ENCODE measurements around the gene SIGLEC11. TPM values are rescaled to one million over a fixed set of nuclear protein-coding genes. Genes with fewer than 3 reads are reported as not detected.
A peak's percentile ranks its signal among the peaks of the same experiment; 100 is the strongest.

Gene SIGLEC11
- total and polyA plus RNA-seq, 9 donors: 0.57 to 1.4 (median 0.90) TPM

DNA sequence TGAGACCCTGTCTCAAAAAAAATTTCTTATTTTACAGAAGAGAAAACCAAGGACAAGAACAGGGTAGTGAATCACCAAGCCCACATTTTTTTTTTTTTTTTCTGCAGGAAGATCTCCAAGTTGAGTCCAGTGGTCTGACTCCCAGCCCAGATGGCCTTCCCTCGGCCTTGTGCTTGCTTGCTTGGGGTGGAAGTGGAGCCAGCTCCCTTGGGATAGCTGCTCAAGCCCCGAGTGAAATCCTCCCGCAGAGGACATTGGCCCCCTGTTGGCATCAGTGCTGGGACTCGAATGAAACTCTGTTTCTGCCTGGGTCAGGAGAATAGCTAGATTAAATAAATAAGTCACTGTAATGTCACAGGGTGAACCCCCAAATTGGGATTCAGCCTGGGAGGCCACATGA is 22.3 kb downstream of the SIGLEC11 start:
- WGBS (ENCODE audit: insufficient coverage): 91% methylated on average over 4 of the region's 4 CpGs
- DNase-seq: no peak
- H3K36me3 ChIP-seq (ENCODE audit: control insufficient read depth, insufficient read depth, low read length): peaks cover 1% of the 10 kb centered on the region
- H3K9me3 ChIP-seq (replicated peaks; ENCODE audit: control insufficient read depth, low read depth, low read length): no peaks in the 10 kb centered on the region
- no peak overlapping the region for H3K27ac ChIP-seq (ENCODE audit: low read length)
- no peaks in the 10 kb centered on the region for H3K27me3 ChIP-seq (ENCODE audit: control insufficient read depth, insufficient read depth, low read length)
- H3K4me3 ChIP-seq (ENCODE audit: low read length): no peak overlapping the region
- H3K4me1 ChIP-seq (ENCODE audit: control insufficient read depth, insufficient read depth, low read length): peaks cover 8% of the 10 kb centered on the region

GRCh38 chr19:49937750-49938381 is 23.1 kb downstream of the SIGLEC11 start:
- 19% methylated on average over 28 of the region's 35 CpGs for WGBS (ENCODE audit: insufficient coverage)
- no peaks in the 10 kb centered on the region for H3K9me3 ChIP-seq (replicated peaks; ENCODE audit: control insufficient read depth, low read depth, low read length)
- H3K36me3 ChIP-seq (ENCODE audit: control insufficient read depth, insufficient read depth, low read length): peaks cover 7% of the 10 kb centered on the region
- DNase-seq: peak; percentile 83
- H3K27ac ChIP-seq (ENCODE audit: low read length): no peak overlapping the region
- peak overlapping the region; percentile 13 for H3K4me3 ChIP-seq (ENCODE audit: low read length)
- peaks cover 8% of the 10 kb centered on the region for H3K4me1 ChIP-seq (ENCODE audit: control insufficient read depth, insufficient read depth, low read length)
- H3K27me3 ChIP-seq (ENCODE audit: control insufficient read depth, insufficient read depth, low read length): no peaks in the 10 kb centered on the region

DNA sequence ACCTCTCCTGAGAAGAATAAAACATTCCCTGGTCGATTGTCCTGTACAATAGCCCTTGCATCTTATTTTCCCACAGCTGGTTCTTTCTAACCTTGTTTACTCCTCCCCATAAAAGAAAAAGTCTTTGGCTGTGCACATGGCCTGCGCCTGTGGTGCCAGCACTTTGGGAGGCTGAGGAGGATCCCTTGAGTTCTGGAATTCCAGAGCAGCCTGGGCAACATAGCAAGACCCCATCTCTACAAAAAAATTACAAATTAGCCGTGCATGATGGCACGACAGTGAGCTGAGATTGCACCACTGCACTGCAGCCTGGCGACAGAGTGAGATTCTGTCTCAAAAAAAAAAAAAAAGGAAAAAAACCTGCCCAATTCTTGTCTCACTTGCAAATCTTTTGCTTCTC is 24.4 kb downstream of the SIGLEC11 start:
- no peaks in the 10 kb centered on the region for H3K9me3 ChIP-seq (replicated peaks; ENCODE audit: control insufficient read depth, low read depth, low read length)
- no peak for DNase-seq
- peaks cover 8% of the 10 kb centered on the region for H3K4me1 ChIP-seq (ENCODE audit: control insufficient read depth, insufficient read depth, low read length)
- no peak overlapping the region for H3K4me3 ChIP-seq (ENCODE audit: low read length)
- H3K27ac ChIP-seq (ENCODE audit: low read length): no peak overlapping the region
- 0% methylated on average over 1 of the region's 5 CpGs for WGBS (ENCODE audit: insufficient coverage)
- no peaks in the 10 kb centered on the region for H3K27me3 ChIP-seq (ENCODE audit: control insufficient read depth, insufficient read depth, low read length)
- H3K36me3 ChIP-seq (ENCODE audit: control insufficient read depth, insufficient read depth, low read length): peaks cover 8% of the 10 kb centered on the region

GRCh38 chr19:49933643-49934042 is 27.3 kb downstream of the SIGLEC11 start:
- H3K9me3 ChIP-seq (replicated peaks; ENCODE audit: control insufficient read depth, low read depth, low read length): no peaks in the 10 kb centered on the region
- peaks cover 18% of the 10 kb centered on the region for H3K36me3 ChIP-seq (ENCODE audit: control insufficient read depth, insufficient read depth, low read length)
- 87% methylated on average over 7 of the region's 8 CpGs for WGBS (ENCODE audit: insufficient coverage)
- peaks cover 14% of the 10 kb centered on the region for H3K4me1 ChIP-seq (ENCODE audit: control insufficient read depth, insufficient read depth, low read length)
- H3K27me3 ChIP-seq (ENCODE audit: control insufficient read depth, insufficient read depth, low read length): no peaks in the 10 kb centered on the region
- no peak for DNase-seq
- H3K4me3 ChIP-seq (ENCODE audit: low read length): no peak overlapping the region
- no peak overlapping the region for H3K27ac ChIP-seq (ENCODE audit: low read length)

GRCh38 chr19:49932731-49933131 is 28.2 kb downstream of the SIGLEC11 start:
- Histone ChIP-seq H3K36me3 (ENCODE audit: control insufficient read depth, insufficient read depth, low read length) (peaks cover 20% of the 10 kb centered on the region), H3K9me3 (replicated peaks; ENCODE audit: control insufficient read depth, low read depth, low read length) (no peaks in the 10 kb centered on the region), H3K4me3 (ENCODE audit: low read length) (no peak overlapping the region), H3K27ac (ENCODE audit: low read length) (no peak overlapping the region), H3K27me3 (ENCODE audit: control insufficient read depth, insufficient read depth, low read length) (no peaks in the 10 kb centered on the region), H3K4me1 (ENCODE audit: control insufficient read depth, insufficient read depth, low read length) (peaks cover 17% of the 10 kb centered on the region)
- DNase-seq: no peak
- 97% methylated on average over 16 of the region's 25 CpGs for WGBS (ENCODE audit: insufficient coverage)

GRCh38 chr19:49932041-49932451 is 28.9 kb downstream of the SIGLEC11 start:
- Histone ChIP-seq H3K27me3 (ENCODE audit: control insufficient read depth, insufficient read depth, low read length) (no peaks in the 10 kb centered on the region), H3K9me3 (replicated peaks; ENCODE audit: control insufficient read depth, low read depth, low read length) (no peaks in the 10 kb centered on the region), H3K4me3 (ENCODE audit: low read length) (no peak overlapping the region), H3K4me1 (ENCODE audit: control insufficient read depth, insufficient read depth, low read length) (peaks cover 20% of the 10 kb centered on the region), H3K36me3 (ENCODE audit: control insufficient read depth, insufficient read depth, low read length) (peaks cover 27% of the 10 kb centered on the region), H3K27ac (ENCODE audit: low read length) (no peak overlapping the region)
- no peak for DNase-seq
- 100% methylated on average over 2 of the region's 5 CpGs for WGBS (ENCODE audit: insufficient coverage)

- no peaks in the 10 kb centered on the region for H3K9me3 ChIP-seq (replicated peaks; ENCODE audit: control insufficient read depth, low read depth, low read length)
- H3K27ac ChIP-seq (ENCODE audit: low read length): no peak overlapping the region
- H3K36me3 ChIP-seq (ENCODE audit: control insufficient read depth, insufficient read depth, low read length): peaks cover 32% of the 10 kb centered on the region
- H3K27me3 ChIP-seq (ENCODE audit: control insufficient read depth, insufficient read depth, low read length): no peaks in the 10 kb centered on the region
- WGBS (ENCODE audit: insufficient coverage): 77% methylated on average over 3 of the region's 7 CpGs
- H3K4me3 ChIP-seq (ENCODE audit: low read length): no peak overlapping the region
- peaks cover 22% of the 10 kb centered on the region for H3K4me1 ChIP-seq (ENCODE audit: control insufficient read depth, insufficient read depth, low read length)
- no peak for DNase-seq
These were observed 29.5 kb downstream of the SIGLEC11 start for GRCh38 chr19:49931293-49932040.

GRCh38 chr19:49930483-49931011 is 30.4 kb downstream of the SIGLEC11 start:
- Histone ChIP-seq H3K4me3 (ENCODE audit: low read length) (no peak overlapping the region), H3K9me3 (replicated peaks; ENCODE audit: control insufficient read depth, low read depth, low read length) (no peaks in the 10 kb centered on the region), H3K27me3 (ENCODE audit: control insufficient read depth, insufficient read depth, low read length) (no peaks in the 10 kb centered on the region), H3K4me1 (ENCODE audit: control insufficient read depth, insufficient read depth, low read length) (peaks cover 22% of the 10 kb centered on the region), H3K27ac (ENCODE audit: low read length) (peak overlapping the region; percentile 93), H3K36me3 (ENCODE audit: control insufficient read depth, insufficient read depth, low read length) (peaks cover 33% of the 10 kb centered on the region)
- DNase-seq: no peak
- WGBS (ENCODE audit: insufficient coverage): 42% methylated on average over 10 of the region's 15 CpGs

- Histone ChIP-seq H3K4me3 (ENCODE audit: low read length) (peak overlapping the region; percentile 71), H3K27ac (ENCODE audit: low read length) (peak overlapping the region; percentile 93), H3K9me3 (replicated peaks; ENCODE audit: control insufficient read depth, low read depth, low read length) (no peaks in the 10 kb centered on the region), H3K27me3 (ENCODE audit: control insufficient read depth, insufficient read depth, low read length) (no peaks in the 10 kb centered on the region), H3K4me1 (ENCODE audit: control insufficient read depth, insufficient read depth, low read length) (peaks cover 28% of the 10 kb centered on the region), H3K36me3 (ENCODE audit: control insufficient read depth, insufficient read depth, low read length) (peaks cover 38% of the 10 kb centered on the region)
- DNase-seq: peak; percentile 97
- WGBS (ENCODE audit: insufficient coverage): 2% methylated on average over 28 of the region's 43 CpGs
These were observed 31.1 kb downstream of the SIGLEC11 start for GRCh38 chr19:49929611-49930482.

All from muscle of leg (tissue), 11 donors.